ENCODE results near the gene RTN4IP1.
"Not testable (repeated sequence)": the region's sequence is repeated elsewhere in the genome, so short reads cannot be mapped to it uniquely, and the experiment has no call there.

The RTN4IP1 gene

GRCh38 chr6:106611030-106611429 lies 18.3 kb downstream of the RTN4IP1 start:
- no peak overlapping the region for H3K4me3 ChIP-seq (ENCODE audit: low read length)
- DNase-seq (ENCODE audit: low read depth) = no peak
- TF ChIP-seq, protein P1, sequence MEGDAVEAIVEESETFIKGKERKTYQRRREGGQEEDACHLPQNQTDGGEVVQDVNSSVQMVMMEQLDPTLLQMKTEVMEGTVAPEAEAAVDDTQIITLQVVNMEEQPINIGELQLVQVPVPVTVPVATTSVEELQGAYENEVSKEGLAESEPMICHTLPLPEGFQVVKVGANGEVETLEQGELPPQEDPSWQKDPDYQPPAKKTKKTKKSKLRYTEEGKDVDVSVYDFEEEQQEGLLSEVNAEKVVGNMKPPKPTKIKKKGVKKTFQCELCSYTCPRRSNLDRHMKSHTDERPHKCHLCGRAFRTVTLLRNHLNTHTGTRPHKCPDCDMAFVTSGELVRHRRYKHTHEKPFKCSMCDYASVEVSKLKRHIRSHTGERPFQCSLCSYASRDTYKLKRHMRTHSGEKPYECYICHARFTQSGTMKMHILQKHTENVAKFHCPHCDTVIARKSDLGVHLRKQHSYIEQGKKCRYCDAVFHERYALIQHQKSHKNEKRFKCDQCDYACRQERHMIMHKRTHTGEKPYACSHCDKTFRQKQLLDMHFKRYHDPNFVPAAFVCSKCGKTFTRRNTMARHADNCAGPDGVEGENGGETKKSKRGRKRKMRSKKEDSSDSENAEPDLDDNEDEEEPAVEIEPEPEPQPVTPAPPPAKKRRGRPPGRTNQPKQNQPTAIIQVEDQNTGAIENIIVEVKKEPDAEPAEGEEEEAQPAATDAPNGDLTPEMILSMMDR (conservative IDR thresholded peaks at IDR 0.05; ENCODE audit: low read length) = no peak

DNA sequence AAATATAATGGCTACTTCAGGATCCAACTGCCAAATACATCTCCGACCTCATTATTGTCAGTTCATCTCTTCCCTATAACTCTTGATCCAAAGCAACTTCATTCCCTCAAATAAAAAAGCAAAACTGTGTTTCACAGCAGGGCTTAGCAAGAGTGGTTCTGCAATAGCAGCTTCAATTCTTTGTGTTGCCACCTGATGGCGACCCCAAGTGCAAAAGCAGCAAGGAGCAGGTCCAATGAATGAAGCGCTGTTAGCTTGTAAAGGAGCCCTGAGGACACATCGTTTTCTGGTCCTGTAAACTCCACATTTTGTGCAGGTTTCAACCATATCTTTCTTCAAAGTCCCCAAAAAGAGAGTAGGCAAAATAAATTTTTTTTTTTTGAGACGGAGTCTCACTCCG lies 19.6 kb downstream of the RTN4IP1 start:
- TF ChIP-seq, protein P1 (conservative IDR thresholded peaks at IDR 0.05; ENCODE audit: low read length) = peak; percentile 38
- H3K4me3 ChIP-seq (ENCODE audit: low read length) = no peak overlapping the region
- DNase-seq (ENCODE audit: low read depth) = no peak

DNA sequence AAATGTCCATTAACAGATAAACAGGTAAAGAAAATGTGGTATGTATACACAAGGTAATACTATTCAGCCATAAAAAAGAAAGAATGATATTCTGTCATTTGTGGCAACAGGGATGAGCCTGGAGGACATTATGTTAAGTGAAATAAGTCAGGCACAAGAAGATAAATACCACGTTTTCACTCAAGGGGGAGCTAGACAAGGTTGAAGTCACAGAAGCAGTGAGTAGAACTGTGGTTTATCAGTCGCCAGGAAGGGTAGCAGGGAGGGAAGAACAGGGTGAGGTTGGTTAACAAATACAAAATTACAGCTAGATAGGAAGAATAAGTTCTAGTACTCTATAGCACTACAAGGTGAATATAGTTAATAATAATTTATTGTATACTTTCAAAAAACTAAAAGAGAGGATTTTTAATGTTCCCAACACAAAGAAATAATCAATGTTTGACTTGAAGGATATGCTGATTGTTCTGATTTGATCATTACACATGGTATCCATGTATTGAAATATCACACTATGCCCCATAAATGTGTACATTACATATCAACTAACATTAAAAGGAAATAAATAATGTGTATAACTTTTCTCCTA lies 21.1 kb downstream of the RTN4IP1 start:
- no peak overlapping the region for H3K4me3 ChIP-seq (ENCODE audit: low read length)
- DNase-seq (ENCODE audit: low read depth) = peak; percentile 62
- TF ChIP-seq, protein P1 (conservative IDR thresholded peaks at IDR 0.05; ENCODE audit: low read length) = peak; percentile 69

DNA sequence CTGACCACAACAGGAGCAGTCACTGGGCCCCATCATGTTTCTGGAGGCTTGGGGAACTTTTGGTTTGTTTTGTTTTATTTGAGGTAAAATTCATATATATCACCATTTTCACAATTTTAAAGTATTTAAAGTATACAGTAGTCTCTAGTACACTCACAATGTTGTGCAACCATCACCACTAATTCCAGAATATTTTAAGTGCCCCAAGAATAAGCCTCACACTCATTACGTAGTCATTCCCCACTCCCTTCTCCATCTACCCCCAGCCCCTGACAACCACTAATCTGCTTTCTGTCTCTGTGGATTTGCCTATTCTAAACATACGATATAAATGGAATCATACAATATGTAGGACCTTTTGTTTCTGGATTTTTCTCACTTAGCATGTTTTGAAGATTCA lies 29.0 kb downstream of the RTN4IP1 start:
- TF ChIP-seq, protein P1 (conservative IDR thresholded peaks at IDR 0.05; ENCODE audit: low read length) = no peak
- H3K4me3 ChIP-seq (ENCODE audit: low read length) = no peak overlapping the region
- no peak for DNase-seq (ENCODE audit: low read depth)

DNA sequence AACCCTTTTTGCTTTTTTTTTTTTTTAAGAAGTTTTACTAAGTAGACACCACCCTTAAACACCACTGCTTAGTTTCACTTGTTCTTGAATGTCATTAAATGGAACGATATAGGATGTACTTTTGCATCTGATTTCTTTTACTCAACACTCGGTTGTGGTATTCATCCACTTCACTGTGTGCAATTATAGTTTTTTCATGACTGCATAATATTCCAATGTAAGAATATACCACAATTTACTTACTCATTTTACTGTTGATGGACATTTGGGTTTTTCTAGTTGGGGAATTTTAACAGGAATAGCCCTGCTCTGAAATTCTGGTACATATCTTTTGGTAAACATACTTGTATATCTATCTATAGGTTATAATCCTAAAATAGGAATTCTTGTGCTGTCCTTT lies 29.9 kb downstream of the RTN4IP1 start:
- DNase-seq (ENCODE audit: low read depth) = no peak
- H3K4me3 ChIP-seq (ENCODE audit: low read length) = no peak overlapping the region
- TF ChIP-seq, protein P1 (conservative IDR thresholded peaks at IDR 0.05; ENCODE audit: low read length) = no peak

DNA sequence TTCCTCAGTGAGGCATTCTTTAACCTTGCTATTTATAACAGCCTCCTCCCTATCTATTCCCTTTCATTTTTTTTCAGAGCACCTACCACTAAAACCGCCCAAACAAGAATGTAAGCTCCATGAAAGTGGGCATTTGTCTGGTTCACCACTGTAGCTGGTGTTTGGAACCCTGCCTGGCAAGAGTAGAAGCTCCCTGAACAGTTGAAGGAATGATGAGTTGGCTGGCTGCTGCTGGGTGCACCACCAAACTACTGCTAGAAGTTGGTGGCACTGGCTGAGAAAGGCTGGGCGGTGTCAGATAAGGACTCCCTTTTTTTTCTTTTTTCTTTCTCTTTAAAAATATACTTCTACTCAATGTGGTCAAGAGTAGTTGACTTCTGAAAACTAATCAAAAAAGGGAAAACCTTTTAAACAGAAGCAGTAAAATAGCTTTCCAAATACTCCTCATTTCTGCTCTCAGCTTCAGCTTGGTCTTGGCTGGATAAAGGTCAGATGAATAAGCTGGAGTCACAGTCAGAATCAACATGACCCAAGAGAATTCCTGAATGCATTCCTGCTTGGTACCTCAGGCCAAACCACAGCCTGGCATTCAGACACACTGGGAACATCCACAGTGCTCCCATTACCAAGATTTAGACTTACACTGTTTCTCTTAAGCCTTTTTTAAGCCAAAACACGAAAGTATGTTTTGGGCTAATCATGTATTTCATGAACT lies 38.0 kb downstream of the RTN4IP1 start:
- no peak overlapping the region for H3K4me3 ChIP-seq (ENCODE audit: low read length)
- peak; percentile 93 for DNase-seq (ENCODE audit: low read depth)
- TF ChIP-seq, protein P1 (conservative IDR thresholded peaks at IDR 0.05; ENCODE audit: low read length) = no peak

- not testable (repeated sequence) for H3K4me3 ChIP-seq (ENCODE audit: low read length); DNase-seq (ENCODE audit: low read depth)
Observed at GRCh38 chr6:106588937-106589336, 40.4 kb downstream of the RTN4IP1 start.

All from AG10803 (cell line).